GM19351 (cell line): ENCODE measurements around the gene PTDSS2.

Experiments used
- ATAC-seq: cut with Tn5 transposase; IDR thresholded peaks from one replicate; pipeline ENCODE4 v1.9.1; 2021; ENCODE audit warnings: mild to moderate bottlenecking, moderate library complexity; ENCODE audit not compliant: unreplicated experiment

Gene PTDSS2

DNA sequence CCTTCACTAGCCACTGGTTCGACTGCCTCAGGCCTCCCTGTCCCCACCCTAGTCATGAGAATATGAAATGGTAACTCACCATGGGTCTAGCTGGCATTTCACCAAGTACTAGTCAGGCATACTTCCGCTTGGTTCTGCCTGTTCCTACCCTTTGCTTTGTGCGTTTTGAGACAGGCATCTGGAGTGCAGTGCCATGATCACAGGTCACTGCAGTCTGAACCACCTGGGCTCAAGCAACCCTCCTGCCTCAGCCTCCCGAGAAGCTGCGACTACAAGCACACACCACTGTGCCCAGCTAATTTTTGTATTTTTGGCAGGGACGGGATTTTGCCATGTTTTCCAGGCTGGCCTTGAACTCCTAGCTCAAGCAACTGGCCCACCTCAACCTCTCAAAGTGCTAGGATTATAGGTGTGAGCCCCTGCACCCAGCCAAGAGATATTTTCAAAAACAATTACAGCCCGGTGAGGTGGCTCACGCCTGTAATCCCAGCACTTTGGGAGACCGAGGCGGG is 71.2 kb downstream of the PTDSS2 start:
- no peak for ATAC-seq

DNA sequence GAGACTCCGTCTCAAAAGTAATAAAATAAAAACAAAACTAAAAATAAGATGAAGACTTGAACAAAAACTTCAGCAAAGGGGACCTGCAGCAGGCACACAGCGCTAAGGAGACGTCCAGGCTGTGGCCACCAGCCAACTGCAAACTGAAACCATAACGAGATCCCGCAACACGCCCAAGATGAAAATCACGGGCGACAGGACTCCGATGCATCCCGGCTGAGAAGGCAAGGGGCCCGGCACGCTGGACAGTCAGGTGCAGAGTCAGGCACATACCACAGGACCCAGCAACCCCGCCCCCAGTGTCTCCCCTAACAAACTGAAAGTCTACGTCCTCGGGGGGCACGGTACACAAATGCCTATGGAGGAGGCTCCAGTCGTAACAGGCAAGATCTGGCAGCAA is 76.1 kb downstream of the PTDSS2 start:
- no peak for ATAC-seq

GRCh38 chr11:528166-528814 is 78.2 kb downstream of the PTDSS2 start:
- no peak for ATAC-seq

DNA sequence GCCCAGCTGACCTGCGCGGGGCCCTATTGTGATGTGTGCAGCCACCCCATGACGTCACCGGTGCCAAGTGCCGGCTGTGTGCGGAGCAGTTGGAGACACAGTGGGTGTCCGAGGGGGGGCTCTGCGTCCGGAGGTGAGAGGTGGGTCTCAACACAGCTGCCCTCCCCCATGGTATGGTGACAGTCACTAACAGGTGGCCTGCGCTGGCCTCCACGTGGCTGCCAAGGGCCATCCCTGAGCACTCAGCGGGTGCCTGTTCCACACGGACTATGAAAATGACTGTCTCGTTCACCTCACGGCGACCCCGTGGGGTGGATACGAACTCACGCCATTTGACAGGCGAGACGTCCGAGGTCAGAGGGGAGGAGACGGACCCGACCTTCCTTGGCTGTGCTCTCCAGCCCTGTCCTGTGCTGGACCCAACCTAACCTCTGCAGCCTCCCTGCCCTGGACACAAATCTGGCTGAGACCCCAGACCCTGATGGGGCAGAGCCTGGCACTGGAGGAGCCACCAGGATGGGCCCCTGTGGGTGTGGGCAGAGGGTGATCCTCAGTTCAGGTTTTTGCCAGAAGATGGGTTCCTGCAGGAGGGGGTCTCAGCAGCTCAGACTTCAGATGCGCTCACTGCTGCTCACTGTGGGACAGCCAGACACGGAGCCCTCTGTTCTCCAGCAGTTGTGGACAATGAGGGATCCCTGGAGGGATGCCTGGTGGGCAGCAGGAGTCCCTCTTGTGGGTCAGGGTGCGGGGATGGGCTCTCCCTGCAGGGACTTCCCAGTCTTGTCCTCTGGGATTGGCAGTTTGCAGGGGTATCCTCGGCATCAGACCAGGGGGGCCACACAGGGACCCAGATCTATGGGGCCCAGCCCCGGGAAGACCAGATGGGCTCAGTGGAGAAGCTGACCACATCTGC is 79.0 kb downstream of the PTDSS2 start:
- no peak for ATAC-seq

GRCh38 chr11:529728-530411 is 79.8 kb downstream of the PTDSS2 start:
- no peak for ATAC-seq

DNA sequence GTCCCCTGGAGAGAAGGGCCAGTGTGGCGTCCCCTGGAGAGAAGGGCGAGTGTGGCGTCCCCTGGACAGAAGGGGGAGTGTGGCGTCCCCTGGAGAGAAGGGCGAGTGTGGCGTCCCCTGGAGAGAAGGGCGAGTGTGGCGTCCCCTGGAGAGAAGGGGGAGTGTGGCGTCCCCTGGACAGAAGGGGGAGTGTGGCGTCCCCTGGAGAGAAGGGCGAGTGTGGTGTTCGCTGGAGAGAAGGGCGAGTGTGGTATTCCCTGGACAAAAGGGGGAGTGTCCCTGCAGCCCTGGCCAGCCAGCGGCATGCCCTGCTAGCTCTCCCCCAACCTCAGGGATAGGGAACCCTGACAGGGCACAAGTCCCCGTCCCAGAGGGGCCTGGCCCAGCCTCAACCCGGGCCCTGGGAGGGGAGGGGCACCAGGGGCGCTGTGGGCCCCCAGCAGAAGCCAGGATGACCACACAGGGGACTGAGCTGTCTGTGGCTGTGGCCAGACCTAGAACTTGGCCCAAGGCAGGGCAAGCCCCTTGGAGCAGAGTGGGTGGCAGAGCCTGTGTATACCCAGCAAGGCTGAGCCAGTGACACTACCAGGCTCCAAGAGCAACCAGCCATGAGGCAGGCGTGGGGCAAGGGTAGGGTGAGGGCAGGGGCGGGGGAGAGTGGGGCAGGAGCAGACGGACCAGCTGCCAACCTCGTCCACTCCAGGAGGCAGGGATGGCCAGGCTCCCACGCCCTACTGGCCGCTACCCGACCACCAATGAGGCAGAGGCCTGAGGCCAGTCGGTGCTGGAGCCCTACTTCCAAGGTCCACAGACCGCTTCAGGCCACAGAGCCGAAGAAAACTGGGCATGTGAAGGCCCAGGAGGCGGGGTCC is 81.1 kb downstream of the PTDSS2 start:
- ATAC-seq: no peak

GRCh38 chr11:531919-532526 is 81.9 kb downstream of the PTDSS2 start:
- no peak for ATAC-seq

GRCh38 chr11:532527-532985 is 82.5 kb downstream of the PTDSS2 start:
- no peak for ATAC-seq

DNA sequence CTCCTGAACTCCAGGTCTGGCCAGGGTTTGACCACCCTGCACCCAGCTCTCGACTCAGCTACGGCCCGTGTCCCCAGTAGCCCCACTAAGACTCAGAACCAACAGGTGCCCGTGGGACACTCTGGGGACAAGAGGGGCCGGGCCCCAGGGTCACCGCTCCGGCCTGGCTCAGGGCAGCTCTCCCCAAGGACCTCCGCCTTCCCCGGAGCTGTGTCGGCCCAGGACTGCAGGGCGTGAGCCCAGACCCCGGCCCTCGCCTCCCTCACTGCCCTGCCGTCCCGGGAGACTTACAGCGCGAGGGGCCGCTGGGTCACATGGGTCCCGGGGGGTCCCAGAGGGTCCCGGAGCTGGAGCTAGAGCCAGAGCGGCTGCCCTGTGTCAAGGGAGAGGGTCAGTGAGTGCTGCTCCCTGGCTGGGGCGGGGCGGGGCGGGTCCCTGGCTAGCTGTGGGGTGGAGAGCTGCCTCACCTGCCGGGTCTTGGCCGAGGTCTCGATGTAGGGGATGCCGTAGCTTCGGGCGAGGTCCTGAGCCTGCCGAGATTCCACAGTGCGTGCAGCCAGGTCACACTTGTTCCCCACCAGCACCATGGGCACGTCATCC is 83.0 kb downstream of the PTDSS2 start:
- no peak for ATAC-seq

GRCh38 chr11:533586-534395 is 83.7 kb downstream of the PTDSS2 start:
- ATAC-seq: no peak

DNA sequence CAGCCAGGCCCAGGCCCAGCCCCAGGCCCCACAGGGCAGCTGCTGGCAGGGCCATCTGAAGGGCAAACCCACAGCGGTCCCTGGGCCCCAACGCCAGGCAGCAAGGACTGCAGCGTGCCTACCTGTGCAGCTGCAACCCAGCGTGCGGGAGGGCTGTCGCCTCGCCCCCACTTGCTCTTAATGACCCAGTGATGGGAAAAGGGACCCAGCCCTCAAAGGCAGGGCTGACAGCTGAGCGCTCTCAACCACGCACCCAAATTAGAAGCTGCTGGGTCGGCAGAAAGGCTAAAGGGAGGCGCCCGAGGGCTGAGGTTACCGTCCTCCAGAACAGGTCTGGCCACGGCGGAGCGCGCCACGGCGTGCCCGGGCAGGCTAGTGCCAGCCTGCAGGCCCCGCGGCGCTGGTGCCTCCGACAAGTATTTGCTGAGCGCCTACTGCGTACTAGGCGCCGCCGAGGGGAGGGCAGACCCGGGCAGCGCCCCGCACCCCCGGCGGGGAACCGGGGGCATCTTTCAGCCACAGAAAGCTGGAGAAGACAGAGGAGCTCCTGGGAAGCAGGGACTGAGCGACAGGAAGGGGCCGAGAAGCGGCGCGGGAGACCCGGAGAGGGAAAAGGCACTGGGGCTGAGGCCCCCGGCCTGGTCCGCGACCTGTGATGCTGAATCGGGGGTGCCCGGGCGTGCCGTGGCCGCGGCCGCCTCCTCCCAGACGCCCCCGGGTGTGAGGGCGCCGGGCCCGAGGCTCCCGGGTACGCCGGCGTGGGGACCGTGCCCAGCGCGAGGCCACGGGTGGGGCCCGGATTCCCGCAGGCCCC is 84.5 kb downstream of the PTDSS2 start:
- no peak for ATAC-seq

- ATAC-seq: peak; percentile 16
These were observed 85.1 kb downstream of the PTDSS2 start for GRCh38 chr11:535210-535518.

GRCh38 chr11:535519-536454 is 85.7 kb downstream of the PTDSS2 start, which contains the start of gene HRAS:
TSS of gene HRAS (minus strand) at chr11:535576.
- peak; percentile 81 for ATAC-seq

DNA sequence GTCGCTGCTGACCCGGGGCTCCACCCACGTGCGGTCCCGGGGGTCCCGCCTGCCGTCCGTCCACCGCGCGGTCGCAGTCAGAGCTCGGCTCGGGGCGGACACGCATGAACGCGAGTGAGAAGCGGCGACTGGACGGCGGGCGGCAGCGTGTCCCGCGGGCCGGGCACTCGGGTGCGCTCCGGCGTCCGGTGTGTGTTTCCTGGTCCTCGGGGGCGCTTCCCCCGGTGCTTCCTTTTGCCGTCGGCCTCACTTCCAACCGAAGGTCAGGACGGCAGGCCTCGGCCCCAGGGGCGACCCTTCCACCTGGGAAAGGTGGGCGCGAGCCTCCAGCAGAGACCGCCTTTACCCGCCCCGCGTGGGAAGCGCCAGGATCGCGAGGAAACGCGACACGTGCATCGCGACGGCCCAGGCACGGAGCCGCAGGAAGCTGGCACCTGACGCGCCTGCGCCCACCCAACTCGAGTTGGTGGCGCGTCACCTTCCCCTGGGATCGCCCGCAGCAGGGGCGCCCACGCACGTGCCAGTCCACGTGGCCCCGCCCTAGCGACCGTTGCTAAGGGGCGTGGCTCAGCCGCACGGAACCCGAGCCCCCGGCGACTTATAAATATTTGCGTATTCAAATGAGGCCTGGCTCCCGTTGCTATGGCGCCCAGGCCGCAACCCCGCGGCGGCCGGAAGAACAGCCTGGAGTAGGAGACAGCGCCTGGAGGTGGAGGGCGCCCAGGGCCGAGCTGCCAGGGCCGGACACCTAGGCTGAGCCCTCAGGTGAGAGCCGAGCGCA is 87.0 kb downstream of the PTDSS2 start, which contains the start of gene LRRC56:
Gene LRRC56 (plus strand): TSS at position 687 of the 781 bp plus-strand sequence. CDS start 3,158 bp downstream, outside the sequence.
- ATAC-seq: peak; percentile 55

DNA sequence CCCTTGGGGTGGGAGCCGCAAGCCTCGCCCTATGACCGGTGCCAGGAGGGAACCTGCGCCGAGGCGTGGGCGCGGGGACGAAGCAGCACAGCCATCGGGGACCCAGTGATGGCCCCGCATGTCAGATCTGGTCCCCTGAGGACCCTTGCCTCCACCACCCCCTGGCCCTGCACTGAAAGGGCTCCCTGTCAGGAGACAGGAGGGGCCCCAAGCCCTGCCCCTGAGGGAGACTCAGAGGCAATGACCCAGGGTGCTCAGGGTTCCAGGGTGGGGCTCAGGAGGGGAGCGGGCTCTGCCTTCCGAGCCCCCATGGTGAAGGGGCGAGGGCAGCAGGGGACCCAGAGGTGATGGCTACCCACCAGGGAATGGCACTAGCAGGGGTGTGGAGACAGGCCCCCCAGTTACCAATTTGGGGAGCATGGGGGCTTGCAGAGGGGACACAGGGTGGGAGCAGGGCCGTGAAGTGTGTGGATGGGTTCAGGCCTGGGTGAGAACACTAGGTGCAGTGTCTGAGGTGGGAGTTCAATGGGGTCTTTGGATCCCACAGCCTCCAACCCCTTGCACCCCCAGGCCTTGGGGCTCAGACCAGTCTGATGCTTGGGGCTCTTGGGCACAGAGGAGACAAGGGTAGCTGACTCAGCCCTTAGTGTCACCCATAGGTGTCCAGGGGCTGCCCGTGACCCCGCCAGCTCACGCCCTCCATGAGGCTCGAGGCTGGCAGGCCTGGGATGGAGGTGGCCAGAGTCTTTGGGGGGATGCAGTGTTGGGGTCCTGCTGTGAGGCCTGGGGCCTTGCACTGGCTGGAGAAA is 87.7 kb downstream of the PTDSS2 start:
- ATAC-seq: no peak
